Heart left ventricle (tissue), 16 donors: ENCODE results near the gene NINJ2. TPM values are rescaled to one million over a fixed set of nuclear protein-coding genes. Genes with fewer than 3 reads are reported as not detected.

ENCODE experiments used
- ATAC-seq, 4 donors: fragments of 200-7000 bp; cut with Tn5 transposase; one replicate each; pipeline ENCODE4 v1.9.1; 2020 to 2022; ENCODE audit warnings: moderate library complexity in 4 of 4, mild to moderate bottlenecking in 3 of 4, moderate number of reproducible peaks in 1 of 4
- DNase-seq, 5 donors: peaks; one replicate each; pipeline ENCODE4 v3.0.0-alpha.2; 2020
- H3K27ac ChIP-seq, 12 donors: fragments of 200-600 bp; sonication (generic) in 4 of 12; one replicate each; pipeline versions ENCODE4 v1.5.0 to v1.8.0; 2016 to 2022; ENCODE audit warnings: mild to moderate bottlenecking in 2 of 12
- H3K27me3 ChIP-seq, 9 donors: fragments of 200-600 bp; sonication (generic) in 2 of 9; one replicate each; pipeline versions ENCODE4 v1.5.1 to v1.8.0; 2016 to 2022; ENCODE audit warnings: mild to moderate bottlenecking in 3 of 9
- H3K36me3 ChIP-seq, 9 donors: fragments of 200-600 bp; sonication (generic) in 2 of 9; one replicate each; pipeline versions ENCODE4 v1.5.0 to v1.8.0; 2018 to 2022; ENCODE audit warnings: mild to moderate bottlenecking in 2 of 9
- H3K4me1 ChIP-seq, 12 donors: fragments of 200-600 bp; sonication (generic) in 4 of 12; one replicate each; pipeline versions ENCODE4 v1.5.0 to v1.8.0; 2016 to 2022; ENCODE audit warnings: mild to moderate bottlenecking in 3 of 12
- H3K4me3 ChIP-seq, 12 donors: fragments of 200-600 bp; sonication (generic) in 4 of 12; one replicate each; pipeline versions ENCODE4 v1.5.0 to v1.8.0; 2017 to 2022; ENCODE audit warnings: mild to moderate bottlenecking in 9 of 12, moderate library complexity in 4 of 12
- H3K9me3 ChIP-seq, 12 donors: fragments of 200-600 bp; sonication (generic) in 4 of 12; one replicate each; pipeline versions ENCODE4 v1.5.0 to v1.8.0; 2016 to 2022; ENCODE audit warnings: mild to moderate bottlenecking in 1 of 12
- CTCF ChIP-seq, 12 donors: fragments of 200-600 bp; sonication (generic) in 4 of 12; IDR thresholded peaks; one replicate each; pipeline versions ENCODE4 v1.5.0 to v1.8.0; 2018 to 2022; ENCODE audit warnings: antibody characterized with exemption in 12 of 12, mild to moderate bottlenecking in 5 of 12
- POLR2A ChIP-seq, 2 donors: fragments of 450-650 bp; IDR thresholded peaks; one replicate each; pipeline ENCODE4 v1.6.1; 2017; ENCODE audit warnings: antibody characterized with exemption in 2 of 2, mild to moderate bottlenecking in 2 of 2, moderate library complexity in 2 of 2
- WGBS, 4 donors: extraction: QIAGEN DNeasy Blood & Tissue Kit in 2 of 4; methylation state at CpG; one replicate each; pipeline versions ENCODE4 v1.1.5 to v1.1.7; 2013 to 2018; 5-methylcytosine and 5-hydroxymethylcytosine counted together
- intact Hi-C, 10 donors: fragments of 100-400 bp; cut with DNase I; formaldehyde crosslinking; loops; one replicate each; pipeline versions ENCODE4 v1.11.1 to v1.14.2; 2022
- polyA plus RNA-seq, 2 donors: library from polyadenylated mRNA; stranded (reverse); fragments of 200-250 nt; gene quantifications; one replicate each; pipeline ENCODE4 v1.2.3, GENCODE V29; 2013
- total RNA-seq, 9 donors: library from RNA; depleted of rRNA in 2 of 9; stranded (reverse); fragments of >200 nt in 2 of 9; fragmentation: NEBNext Ultra II Directional in 3 of 9; extraction: Animal tissue kit (Norgen Biotek cat#: 25700) in 3 of 9; gene quantifications; one replicate each; pipeline versions ENCODE4 v1.1.0 to v1.2.4, GENCODE V29; 2016 to 2023
- donor health status: ischemic (EF 13 %, LVEDD 7.1; RV severe dilation, severe dysfunction).
- donor health status: healthy with polysubstance abuse.
- donor health status: DM: no; HTN: yes; CAD: no.
- donor health status: DM: no; HTN: no; CAD: no.
- donor health status: ischemic (EF 25% LVEDD 6.9; RV normal size, moderate dysfunction).
- donor health status: ischemic (EF 25% LVEDD 5.7; RV mildly dilated, moderate dysfunction).
- donor health status: healthy.
- donor health status: DM: yes; HTN: yes; CAD: no.
- donor health status: ischemic (EF 35%, LVEDD 5.7; RV mildly dilated, moderate dysfunction).
- donor health status: nonischemic (EF 11% LVEDD 7.7; RV severe dilation, severe dysfunction).
- donor health status: DM: yes; HTN: yes; CAD: no.
- donor health status: PGD.
- donor health status: ischemic (EF 29% LVEDD 5.4; RV normal size, mild dysfunction).
- donor health status: nonischemic (EF 23%, LVEDD 6.1; RV moderate dilation, normal function).

Gene NINJ2
- total and polyA plus RNA-seq, 11 donors, result 2.8 to 15.0 (median 5.2) TPM

- no peaks in the 10 kb centered on the region for H3K27me3 ChIP-seq
- intact Hi-C loops, result loop anchor here in 3 of 10 donors (1.0 to 5.0 kb wide), 5 partner anchors 8 to 161 kb away; partner anchors contain the start of gene WNK1 (in 1 of the 3)
- TF ChIP-seq POLR2A (IDR thresholded peaks at IDR 0.05) (no peak), CTCF (IDR thresholded peaks at IDR 0.05) (peak in 8 of 12 donors; percentile 14 to 61 (median 30))
- WGBS, 4 donors, result 12 to 18% (median 17%) methylated on average over 8 to 16 of the region's 16 CpGs
- H3K9me3 ChIP-seq, result peaks cover 0 to 9% (median 0%) of the 10 kb centered on the region in 12 donors
- no peaks in the 10 kb centered on the region for H3K36me3 ChIP-seq
- ATAC-seq (peak; percentile 91 to 93 (median 92)), DNase-seq (peak; percentile 86 to 97 (median 91))
- H3K27ac ChIP-seq, result peak overlapping the region; percentile 39 to 90 (median 86)
- H3K4me3 ChIP-seq, result peak overlapping the region in 1 of 12 donors; percentile 0
- peaks cover 0 to 32% (median 20%) of the 10 kb centered on the region in 12 donors for H3K4me1 ChIP-seq
Observed at GRCh38 chr12:591167-592023, 71.8 kb downstream of the NINJ2 start.

GRCh38 chr12:590206-590750 is 73.0 kb downstream of the NINJ2 start:
- whole genome bisulfite sequencing, 4 donors, result 68 to 77% (median 69%) methylated on average over 14 of the region's 14 CpGs
- intact Hi-C loops, result loop anchor here in 2 of 10 donors (5.0 kb wide), 3 partner anchors 52 to 162 kb away; partner anchors contain the start of gene WNK1 (in 1 of the 2)
- Histone ChIP-seq H3K4me1 (peaks cover 0 to 32% (median 20%) of the 10 kb centered on the region in 12 donors), H3K27me3 (no peaks in the 10 kb centered on the region), H3K36me3 (no peaks in the 10 kb centered on the region), H3K4me3 (no peak overlapping the region), H3K27ac (peak overlapping the region; percentile 42 to 91 (median 86)), H3K9me3 (peaks cover 0 to 9% (median 0%) of the 10 kb centered on the region in 12 donors)
- DNase-seq, result peak in 2 of 5 donors; percentile 52 to 68
- TF ChIP-seq CTCF (IDR thresholded peaks at IDR 0.05) (no peak), POLR2A (IDR thresholded peaks at IDR 0.05) (no peak)
- ATAC-seq, result peak; percentile 17 to 50 (median 40)

- TF ChIP-seq CTCF (IDR thresholded peaks at IDR 0.05) (no peak), POLR2A (IDR thresholded peaks at IDR 0.05) (no peak)
- no peaks in the 10 kb centered on the region for H3K27me3 ChIP-seq
- ATAC-seq (no peak), DNase-seq (no peak)
- H3K27ac ChIP-seq, result no peak overlapping the region
- no peak overlapping the region for H3K4me3 ChIP-seq
- H3K9me3 ChIP-seq, result peaks cover 0 to 9% (median 0%) of the 10 kb centered on the region in 12 donors
- WGBS, 4 donors, result 92 to 96% (median 95%) methylated on average over 4 of the region's 4 CpGs
- intact Hi-C loops, result no loop called here
- H3K4me1 ChIP-seq, result peaks cover 0 to 36% (median 21%) of the 10 kb centered on the region in 12 donors
- H3K36me3 ChIP-seq, result no peaks in the 10 kb centered on the region
Observed at GRCh38 chr12:588646-589045, 74.6 kb downstream of the NINJ2 start.

GRCh38 chr12:588024-588322 is 75.3 kb downstream of the NINJ2 start:
- no peak overlapping the region for H3K27ac ChIP-seq
- intact Hi-C loops, result no loop called here
- H3K4me1 ChIP-seq, result peaks cover 0 to 37% (median 18%) of the 10 kb centered on the region in 12 donors
- TF ChIP-seq POLR2A (IDR thresholded peaks at IDR 0.05), result no peak
- TF ChIP-seq CTCF (IDR thresholded peaks at IDR 0.05), result no peak
- H3K9me3 ChIP-seq, result peaks cover 0 to 9% (median 0%) of the 10 kb centered on the region in 12 donors
- no peaks in the 10 kb centered on the region for H3K36me3 ChIP-seq
- H3K27me3 ChIP-seq, result no peaks in the 10 kb centered on the region
- ATAC-seq (no peak), DNase-seq (no peak)
- WGBS, 4 donors, result 85 to 96% (median 88%) methylated on average over 10 of the region's 10 CpGs
- H3K4me3 ChIP-seq, result no peak overlapping the region
